ENCODE data around the gene LTF.

- TF ChIP-seq POLR2AphosphoS5 (IDR thresholded peaks at IDR 0.05; ENCODE audit: low read depth, low read length) (no peak), POLR2A (IDR thresholded peaks at IDR 0.05; ENCODE audit: low read depth, low read length) (no peak), PAX5 (IDR thresholded peaks at IDR 0.05; ENCODE audit: insufficient read depth, low read length, severe bottlenecking) (no peak), TAF1 (IDR thresholded peaks at IDR 0.05; ENCODE audit: low read depth, low read length) (no peak), SPI1 (IDR thresholded peaks at IDR 0.05; ENCODE audit: low read depth, low read length) (no peak), POU2F2 (IDR thresholded peaks at IDR 0.05; ENCODE audit: low read depth, low read length) (no peak)
These were observed 47.7 kb downstream of the LTF start for GRCh38 chr3:46416811-46417510.

All from GM12891 (cell line).